ENCODE measurements around the gene IL36B. TPM values are rescaled to one million over a fixed set of nuclear protein-coding genes. Genes with fewer than 3 reads are reported as not detected.

IL36B gene
- total RNA-seq, 1 donor from 2014 or later: not detected

DNA sequence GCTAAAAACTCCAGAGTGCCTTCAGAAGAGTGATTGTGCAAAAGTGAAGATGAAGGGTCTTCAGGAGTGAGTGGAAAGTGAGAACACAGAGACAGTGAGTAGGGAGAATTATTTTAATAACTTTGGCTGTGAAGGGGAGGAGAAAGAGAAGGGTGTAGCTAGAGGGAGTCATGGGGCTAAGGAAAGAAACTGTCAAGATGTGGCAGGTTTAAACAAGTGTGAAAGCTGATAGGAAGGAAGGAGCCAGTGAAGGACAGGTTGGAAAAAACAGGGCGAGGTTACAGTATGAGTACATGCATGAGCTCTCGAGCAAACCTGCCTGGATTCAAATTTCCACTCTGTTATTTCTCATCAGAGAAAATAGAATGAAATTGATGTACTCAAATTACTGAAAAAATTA, 32.9 kb upstream of the IL36B start:
- no peaks in the 10 kb centered on the region for H3K36me3 ChIP-seq
- no peaks in the 10 kb centered on the region for H3K27me3 ChIP-seq (ENCODE audit: low read depth)
- intact Hi-C loops (cut with DNase I): no loop called here
- no peak overlapping the region for H3K4me3 ChIP-seq
- H3K27ac ChIP-seq: no peak overlapping the region
- ATAC-seq (no peak), DNase-seq (no peak)
- H3K4me1 ChIP-seq: no peaks in the 10 kb centered on the region
- H3K9me3 ChIP-seq: no peaks in the 10 kb centered on the region
- TF ChIP-seq, protein P1, sequence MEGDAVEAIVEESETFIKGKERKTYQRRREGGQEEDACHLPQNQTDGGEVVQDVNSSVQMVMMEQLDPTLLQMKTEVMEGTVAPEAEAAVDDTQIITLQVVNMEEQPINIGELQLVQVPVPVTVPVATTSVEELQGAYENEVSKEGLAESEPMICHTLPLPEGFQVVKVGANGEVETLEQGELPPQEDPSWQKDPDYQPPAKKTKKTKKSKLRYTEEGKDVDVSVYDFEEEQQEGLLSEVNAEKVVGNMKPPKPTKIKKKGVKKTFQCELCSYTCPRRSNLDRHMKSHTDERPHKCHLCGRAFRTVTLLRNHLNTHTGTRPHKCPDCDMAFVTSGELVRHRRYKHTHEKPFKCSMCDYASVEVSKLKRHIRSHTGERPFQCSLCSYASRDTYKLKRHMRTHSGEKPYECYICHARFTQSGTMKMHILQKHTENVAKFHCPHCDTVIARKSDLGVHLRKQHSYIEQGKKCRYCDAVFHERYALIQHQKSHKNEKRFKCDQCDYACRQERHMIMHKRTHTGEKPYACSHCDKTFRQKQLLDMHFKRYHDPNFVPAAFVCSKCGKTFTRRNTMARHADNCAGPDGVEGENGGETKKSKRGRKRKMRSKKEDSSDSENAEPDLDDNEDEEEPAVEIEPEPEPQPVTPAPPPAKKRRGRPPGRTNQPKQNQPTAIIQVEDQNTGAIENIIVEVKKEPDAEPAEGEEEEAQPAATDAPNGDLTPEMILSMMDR (IDR thresholded peaks at IDR 0.05): no peak

DNA sequence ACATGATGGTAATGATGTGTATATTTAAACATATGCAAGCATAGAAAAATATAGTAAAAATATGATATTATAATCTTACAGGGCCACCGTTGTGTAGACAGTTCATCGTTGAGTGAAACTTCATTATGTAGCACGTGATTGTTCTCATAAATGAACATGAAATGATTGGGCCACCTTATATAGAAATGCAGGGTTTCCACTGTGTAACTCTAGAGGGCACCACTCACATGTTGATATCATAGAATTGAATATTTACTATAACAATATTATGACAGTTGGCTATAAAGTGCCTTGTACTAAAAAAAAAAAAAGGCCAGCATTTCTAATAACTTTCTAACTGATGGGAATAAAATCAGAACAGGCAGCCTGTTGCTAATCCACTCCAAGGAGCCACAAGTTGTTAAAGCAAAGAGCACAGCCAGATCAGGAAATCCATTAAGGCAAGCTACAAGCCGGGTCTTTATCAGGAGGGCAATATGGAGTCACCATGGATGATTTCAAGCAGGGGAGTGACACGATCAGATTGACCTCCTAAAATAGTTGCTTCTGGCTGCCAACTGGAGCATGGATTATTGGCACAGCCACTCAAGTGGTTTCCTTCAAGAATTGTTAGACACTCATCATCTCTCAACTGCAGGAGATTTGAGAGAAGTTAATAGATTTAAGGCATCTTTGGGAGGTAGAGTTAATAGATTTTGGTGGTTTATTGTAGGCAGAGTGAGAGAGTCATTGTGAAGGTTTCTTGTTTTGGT, 31.8 kb upstream of the IL36B start:
- Histone ChIP-seq H3K9me3 (no peaks in the 10 kb centered on the region), H3K4me3 (no peak overlapping the region), H3K27ac (no peak overlapping the region), H3K27me3 (ENCODE audit: low read depth) (no peaks in the 10 kb centered on the region), H3K4me1 (no peaks in the 10 kb centered on the region), H3K36me3 (no peaks in the 10 kb centered on the region)
- intact Hi-C loops (cut with DNase I): no loop called here
- peak; percentile 57 to 67 for ATAC-seq
- DNase-seq: no peak
- TF ChIP-seq, protein P1 (IDR thresholded peaks at IDR 0.05): peak; percentile 35

DNA sequence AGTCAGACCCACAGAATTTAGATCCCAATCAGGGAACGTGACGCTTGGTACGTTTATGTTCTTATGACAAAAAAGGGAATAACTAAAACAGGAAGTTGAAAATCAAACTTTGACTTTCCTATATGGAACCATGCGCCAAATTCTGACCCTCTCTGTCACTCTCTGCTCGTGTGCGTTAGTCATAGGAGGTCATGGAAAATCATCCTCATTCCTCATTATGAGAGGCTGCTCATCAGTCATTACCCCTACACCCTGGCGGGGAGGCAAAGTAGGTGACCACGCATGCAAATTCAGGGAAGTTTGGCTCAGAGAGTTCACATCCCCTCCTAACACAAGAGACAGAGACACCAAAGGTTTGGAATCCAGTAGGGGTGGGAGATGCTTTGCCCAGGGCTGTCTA, 30.6 kb upstream of the IL36B start:
- DNase-seq: no peak
- Histone ChIP-seq H3K27me3 (ENCODE audit: low read depth) (no peaks in the 10 kb centered on the region), H3K4me1 (no peaks in the 10 kb centered on the region), H3K9me3 (no peaks in the 10 kb centered on the region), H3K27ac (no peak overlapping the region), H3K4me3 (no peak overlapping the region), H3K36me3 (no peaks in the 10 kb centered on the region)
- peak; percentile 27 to 48 for ATAC-seq
- TF ChIP-seq, protein P1 (IDR thresholded peaks at IDR 0.05): no peak
- intact Hi-C loops (cut with DNase I): no loop called here

DNA sequence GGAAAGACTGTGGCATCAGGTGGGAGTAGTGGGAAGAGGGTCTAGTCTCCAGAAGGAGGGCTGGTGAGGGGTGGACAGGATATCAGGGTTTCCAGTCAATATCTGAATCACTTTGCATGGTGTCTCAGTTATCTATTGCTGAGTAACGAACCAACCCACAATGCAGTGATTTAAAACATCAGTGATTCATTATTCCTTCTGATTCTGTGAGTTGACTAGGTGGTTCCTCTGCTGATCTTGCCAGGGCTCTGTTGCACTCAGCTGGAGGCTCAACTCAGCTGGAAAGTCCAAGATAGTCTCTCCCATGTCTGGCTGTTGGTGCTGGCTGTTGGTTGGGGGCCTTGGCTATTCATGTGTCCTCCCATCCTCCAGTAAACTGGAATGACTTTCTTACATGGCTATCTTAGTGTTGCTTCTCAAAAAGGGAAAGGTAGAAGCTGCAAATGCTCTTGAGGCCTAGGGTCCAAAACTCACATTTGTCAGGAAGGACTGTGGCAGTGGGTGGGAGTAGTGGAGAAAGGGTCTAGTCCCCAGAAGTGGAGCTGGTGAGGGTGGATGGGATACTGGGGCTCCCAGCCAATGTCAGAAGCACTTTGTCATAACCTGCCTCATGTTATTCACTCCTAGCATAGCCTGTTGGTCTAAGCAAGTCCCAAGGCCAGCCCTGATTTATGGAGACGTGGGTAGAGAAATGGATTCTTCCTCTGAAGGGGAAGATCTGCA, 29.0 kb upstream of the IL36B start:
- TF ChIP-seq, protein P1 (IDR thresholded peaks at IDR 0.05): no peak
- ATAC-seq: no peak
- intact Hi-C loops (cut with DNase I): no loop called here

DNA sequence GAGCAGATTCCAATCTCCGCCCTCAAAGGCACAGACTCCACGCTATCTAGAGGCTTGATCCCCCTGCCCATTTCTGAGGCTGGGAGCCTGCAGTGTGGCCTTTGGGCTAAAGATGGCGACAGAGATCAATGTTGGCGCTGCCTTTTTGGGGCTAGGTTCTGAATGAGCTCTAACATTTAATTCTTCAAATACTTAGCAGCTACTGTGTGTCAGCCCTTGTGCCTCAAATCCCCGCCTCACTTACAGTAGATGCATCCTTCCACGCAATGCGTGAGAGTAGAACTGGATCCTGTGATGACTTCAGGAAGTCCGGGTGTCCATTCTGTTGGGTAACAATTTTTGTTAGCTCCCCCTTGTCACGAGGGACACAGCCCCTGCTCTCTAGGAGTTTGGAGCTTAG, 27.5 kb upstream of the IL36B start:
- H3K27ac ChIP-seq: no peak overlapping the region
- ATAC-seq (peak; percentile 49), DNase-seq (peak; percentile 53)
- intact Hi-C loops (cut with DNase I): no loop called here
- no peaks in the 10 kb centered on the region for H3K27me3 ChIP-seq (ENCODE audit: low read depth)
- no peaks in the 10 kb centered on the region for H3K36me3 ChIP-seq
- no peaks in the 10 kb centered on the region for H3K9me3 ChIP-seq
- no peaks in the 10 kb centered on the region for H3K4me1 ChIP-seq
- TF ChIP-seq, protein P1 (IDR thresholded peaks at IDR 0.05): peak; percentile 59
- H3K4me3 ChIP-seq: no peak overlapping the region

More for the DNA sequence above, 29.0 kb upstream of the IL36B start:
- no peak overlapping the region for H3K27ac ChIP-seq
- no peaks in the 10 kb centered on the region for H3K27me3 ChIP-seq (ENCODE audit: low read depth)
- H3K4me3 ChIP-seq: no peak overlapping the region
- no peaks in the 10 kb centered on the region for H3K36me3 ChIP-seq
- H3K9me3 ChIP-seq: no peaks in the 10 kb centered on the region
- H3K4me1 ChIP-seq: no peaks in the 10 kb centered on the region
- DNase-seq: no peak
